Liver (tissue), 9 donors: Measurements from ENCODE around the gene SUSD4. TPM values are rescaled to one million over a fixed set of nuclear protein-coding genes. Genes with fewer than 3 reads are reported as not detected.

Experiments
- DNase-seq: peaks from one replicate; pipeline ENCODE4 v3.0.0-alpha.2; 2017; ENCODE audit warnings: low spot score
- H3K27ac ChIP-seq, 2 donors: one replicate each; pipeline ENCODE4 v1.7.0; 2013; ENCODE audit warnings: inconsistent platforms in 2 of 2, low read length in 2 of 2, control low read depth in 1 of 2, low read depth in 1 of 2, mild to moderate bottlenecking in 1 of 2
- H3K27me3 ChIP-seq, 4 donors: one replicate each; pipeline versions ENCODE4 v1.6.1 to v1.7.0; 2013; ENCODE audit warnings: low read length in 3 of 4, inconsistent platforms in 1 of 4, mild to moderate bottlenecking in 1 of 4, moderate library complexity in 1 of 4; ENCODE audit not compliant: control insufficient read depth in 4 of 4, insufficient read depth in 4 of 4
- H3K36me3 ChIP-seq, 4 donors: one replicate each; pipeline versions ENCODE4 v1.6.1 to v1.7.0; 2013; ENCODE audit warnings: low read length in 3 of 4, mild to moderate bottlenecking in 3 of 4, low read depth in 1 of 4, moderate library complexity in 1 of 4; ENCODE audit not compliant: control insufficient read depth in 4 of 4, insufficient read depth in 3 of 4
- H3K4me1 ChIP-seq, 4 donors: one replicate each; pipeline versions ENCODE4 v1.6.1 to v1.7.0; 2013; ENCODE audit warnings: low read length in 3 of 4, mild to moderate bottlenecking in 3 of 4, moderate library complexity in 1 of 4; ENCODE audit not compliant: control insufficient read depth in 4 of 4, insufficient read depth in 4 of 4
- H3K4me3 ChIP-seq, 3 donors: one replicate each; pipeline versions ENCODE4 v1.6.1 to v1.7.0; 2013; ENCODE audit warnings: low read length in 3 of 3, control low read depth in 1 of 3, low read depth in 1 of 3, mild to moderate bottlenecking in 1 of 3
- H3K9ac ChIP-seq, 2 donors: one replicate each; pipeline ENCODE4 v1.7.0; 2013; ENCODE audit warnings: low read length in 2 of 2, mild to moderate bottlenecking in 2 of 2, moderate library complexity in 2 of 2, control low read depth in 1 of 2, low read depth in 1 of 2
- H3K9me3 ChIP-seq, 4 donors: one replicate each; pipeline versions ENCODE4 v1.6.1 to v1.7.0; 2013; ENCODE audit warnings: low read length in 3 of 4; ENCODE audit not compliant: control insufficient read depth in 4 of 4
- ATF3 ChIP-seq: IDR thresholded peaks from 2 replicates; pipeline ENCODE4 v1.6.1; 2016; ENCODE audit warnings: antibody characterized with exemption
- CTCF ChIP-seq: fragments of 150-350 bp; IDR thresholded peaks from 2 replicates; pipeline ENCODE4 v1.5.1; 2017; ENCODE audit warnings: improper control_type of control experiment, low read depth, low read length; ENCODE audit not compliant: missing input control
- EGR1 ChIP-seq, 2 donors: IDR thresholded peaks; 2 replicates each; pipeline ENCODE4 v1.6.1; 2016 to 2018; ENCODE audit warnings: antibody characterized with exemption in 2 of 2, low read depth in 2 of 2
- FOXA1 ChIP-seq: IDR thresholded peaks from 2 replicates; pipeline ENCODE4 v1.6.1; 2016; ENCODE audit warnings: antibody characterized with exemption
- FOXA2 ChIP-seq: IDR thresholded peaks from 2 replicates; pipeline ENCODE4 v1.6.1; 2016; ENCODE audit warnings: antibody characterized with exemption
- GABPA ChIP-seq, 2 donors: IDR thresholded peaks in 1 of 2; conservative IDR thresholded peaks in 1 of 2; 2 replicates each; pipeline ENCODE4 v1.6.1; 2016; ENCODE audit warnings: antibody characterized with exemption in 2 of 2, mild to moderate bottlenecking in 1 of 2, moderate library complexity in 1 of 2
- HNF4A ChIP-seq, 2 donors: conservative IDR thresholded peaks; 2 replicates each; pipeline ENCODE4 v1.6.1; 2016; ENCODE audit warnings: antibody characterized with exemption in 2 of 2, mild to moderate bottlenecking in 2 of 2
- HNF4G ChIP-seq: IDR thresholded peaks from 2 replicates; pipeline ENCODE4 v1.6.1; 2016; ENCODE audit warnings: antibody characterized with exemption
- JUND ChIP-seq, 2 donors: IDR thresholded peaks; 2 replicates each; pipeline ENCODE4 v1.6.1; 2016; ENCODE audit warnings: antibody characterized with exemption in 2 of 2
- MAX ChIP-seq: IDR thresholded peaks from 2 replicates; pipeline ENCODE4 v1.6.1; 2016; ENCODE audit warnings: antibody characterized with exemption
- NR2F2 ChIP-seq: IDR thresholded peaks from 2 replicates; pipeline ENCODE4 v1.6.1; 2016; ENCODE audit warnings: antibody characterized with exemption
- RAD21 ChIP-seq, 2 donors: IDR thresholded peaks; 2 replicates each; pipeline ENCODE4 v1.6.1; 2016; ENCODE audit warnings: antibody characterized with exemption in 2 of 2, mild to moderate bottlenecking in 2 of 2
- REST ChIP-seq: IDR thresholded peaks from 2 replicates; pipeline ENCODE4 v1.6.1; 2016; ENCODE audit warnings: antibody characterized with exemption, mild to moderate bottlenecking
- RXRA ChIP-seq, 2 donors: IDR thresholded peaks; 2 replicates each; pipeline ENCODE4 v1.6.1; 2017 to 2018; ENCODE audit warnings: antibody characterized with exemption in 2 of 2, mild to moderate bottlenecking in 1 of 2
- SP1 ChIP-seq: IDR thresholded peaks from 2 replicates; pipeline ENCODE4 v1.6.1; 2018; ENCODE audit warnings: antibody characterized with exemption, mild to moderate bottlenecking
- TAF1 ChIP-seq: conservative IDR thresholded peaks from 2 replicates; pipeline ENCODE4 v1.6.1; 2016; ENCODE audit warnings: antibody characterized with exemption, mild to moderate bottlenecking
- YY1 ChIP-seq: IDR thresholded peaks from 2 replicates; pipeline ENCODE4 v1.6.1; 2016; ENCODE audit warnings: antibody characterized with exemption, mild to moderate bottlenecking
- ZBTB33 ChIP-seq: IDR thresholded peaks from 2 replicates; pipeline ENCODE4 v1.6.1; 2016; ENCODE audit warnings: antibody characterized with exemption
- WGBS: extraction: QIAGEN DNeasy Blood & Tissue Kit; methylation state at CpG from one replicate; pipeline ENCODE4 v1.1.7; 2013; 5-methylcytosine and 5-hydroxymethylcytosine counted together
- polyA plus RNA-seq, 2 donors: library from polyadenylated mRNA; stranded (reverse) in 1 of 2; unstranded in 1 of 2; fragments of 200-250 nt in 1 of 2; fragments of >200 nt in 1 of 2; fragmentation: Nextera tagmentation in 1 of 2; extraction: Ambion mirVana in 1 of 2; gene quantifications; one replicate each; pipeline versions ENCODE4 v1.2.1 to v1.2.3, GENCODE V29; 2013 to 2015
- total RNA-seq, 2 donors: library from RNA; depleted of rRNA; stranded (reverse); fragments of >200 nt; gene quantifications; one replicate each; pipeline ENCODE4 v1.2.3, GENCODE V29; 2014
- donor health status: healthy.
- donor health status: healthy.
- donor health status: healthy.
- donor health status: healthy.
- donor health status: healthy.

The SUSD4 gene
- total and polyA plus RNA-seq, 4 donors = 1.1 to 3.8 (median 1.8) TPM

- no peak overlapping the region for H3K27ac ChIP-seq
- TF ChIP-seq CTCF (no peak), TAF1 (no peak), HNF4A (conservative IDR thresholded peaks at IDR 0.05) (no peak), SP1 (no peak), RXRA (IDR thresholded peaks at IDR 0.05) (no peak), GABPA (IDR thresholded peaks at IDR 0.05 in 1 of 2, conservative IDR thresholded peaks at IDR 0.05 in 1 of 2) (no peak), FOXA1 (no peak), HNF4G (no peak), NR2F2 (no peak), YY1 (no peak), FOXA2 (no peak), ATF3 (no peak), EGR1 (IDR thresholded peaks at IDR 0.05; ENCODE audit: low read depth in 2 of 2) (no peak), MAX (no peak), REST (no peak), JUND (IDR thresholded peaks at IDR 0.05) (no peak), RAD21 (IDR thresholded peaks at IDR 0.05) (no peak), ZBTB33 (no peak)
- 85% methylated on average over 2 of the region's 2 CpGs for WGBS
Measured at GRCh38 chr1:223334156-223334555, 29.8 kb downstream of the SUSD4 start.

More at GRCh38 chr1:223334156-223334555, 29.8 kb downstream of the SUSD4 start:
- Histone ChIP-seq H3K9me3 (no peaks in the 10 kb centered on the region), H3K27me3 (no peaks in the 10 kb centered on the region), H3K36me3 (no peaks in the 10 kb centered on the region), H3K4me1 (no peaks in the 10 kb centered on the region), H3K9ac (no peak overlapping the region), H3K4me3 (no peak overlapping the region)
- no peak for DNase-seq
